ENCODE results near the gene MSANTD1. TPM values are rescaled to one million over a fixed set of nuclear protein-coding genes. Genes with fewer than 3 reads are reported as not detected.

The MSANTD1 gene
- total RNA-seq, 2 donors from 2014 or later, result 2.6 to 3.6 TPM

DNA sequence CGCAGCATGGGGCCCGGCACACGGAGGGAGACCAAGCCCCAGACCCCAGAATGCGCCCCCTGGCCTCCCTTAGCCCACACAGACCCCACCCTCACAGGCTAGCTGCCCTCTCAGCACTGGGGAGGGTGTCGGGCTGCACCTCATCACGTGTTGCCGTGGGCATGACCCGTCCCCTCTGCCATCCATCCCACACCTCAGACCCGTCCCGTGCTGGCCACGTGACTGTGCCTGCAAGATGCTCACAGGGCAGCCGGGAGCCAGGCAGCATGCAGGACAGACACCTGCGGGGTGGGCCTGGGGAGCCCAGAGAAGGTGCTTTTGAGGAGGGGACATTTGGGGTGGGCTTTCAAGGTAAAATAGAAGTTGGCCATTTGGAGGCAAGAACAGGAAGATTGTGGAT lies 4.8 kb downstream of the MSANTD1 start:
- H3K27me3 ChIP-seq, result no peaks in the 10 kb centered on the region
- TF ChIP-seq, protein P1, sequence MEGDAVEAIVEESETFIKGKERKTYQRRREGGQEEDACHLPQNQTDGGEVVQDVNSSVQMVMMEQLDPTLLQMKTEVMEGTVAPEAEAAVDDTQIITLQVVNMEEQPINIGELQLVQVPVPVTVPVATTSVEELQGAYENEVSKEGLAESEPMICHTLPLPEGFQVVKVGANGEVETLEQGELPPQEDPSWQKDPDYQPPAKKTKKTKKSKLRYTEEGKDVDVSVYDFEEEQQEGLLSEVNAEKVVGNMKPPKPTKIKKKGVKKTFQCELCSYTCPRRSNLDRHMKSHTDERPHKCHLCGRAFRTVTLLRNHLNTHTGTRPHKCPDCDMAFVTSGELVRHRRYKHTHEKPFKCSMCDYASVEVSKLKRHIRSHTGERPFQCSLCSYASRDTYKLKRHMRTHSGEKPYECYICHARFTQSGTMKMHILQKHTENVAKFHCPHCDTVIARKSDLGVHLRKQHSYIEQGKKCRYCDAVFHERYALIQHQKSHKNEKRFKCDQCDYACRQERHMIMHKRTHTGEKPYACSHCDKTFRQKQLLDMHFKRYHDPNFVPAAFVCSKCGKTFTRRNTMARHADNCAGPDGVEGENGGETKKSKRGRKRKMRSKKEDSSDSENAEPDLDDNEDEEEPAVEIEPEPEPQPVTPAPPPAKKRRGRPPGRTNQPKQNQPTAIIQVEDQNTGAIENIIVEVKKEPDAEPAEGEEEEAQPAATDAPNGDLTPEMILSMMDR (IDR thresholded peaks at IDR 0.05), result no peak
- no peak for TF ChIP-seq POLR2A (IDR thresholded peaks at IDR 0.05)
- 81 to 100% methylated on average over 5 to 12 of the region's 13 CpGs for WGBS, 2 donors
- no peaks in the 10 kb centered on the region for H3K4me1 ChIP-seq
- H3K27ac ChIP-seq, result no peak overlapping the region
- intact Hi-C loops (cut with DNase I), result no loop called here
- H3K9me3 ChIP-seq, result no peaks in the 10 kb centered on the region
- H3K4me3 ChIP-seq, result no peak overlapping the region
- DNase-seq (peak in 2 of 4 donors; percentile 2 to 6), ATAC-seq (no peak)
- no peaks in the 10 kb centered on the region for H3K36me3 ChIP-seq (replicated peaks in 1 of 2; ENCODE audit: insufficient read depth in 1 of 2, low read depth in 2 of 2)

DNA sequence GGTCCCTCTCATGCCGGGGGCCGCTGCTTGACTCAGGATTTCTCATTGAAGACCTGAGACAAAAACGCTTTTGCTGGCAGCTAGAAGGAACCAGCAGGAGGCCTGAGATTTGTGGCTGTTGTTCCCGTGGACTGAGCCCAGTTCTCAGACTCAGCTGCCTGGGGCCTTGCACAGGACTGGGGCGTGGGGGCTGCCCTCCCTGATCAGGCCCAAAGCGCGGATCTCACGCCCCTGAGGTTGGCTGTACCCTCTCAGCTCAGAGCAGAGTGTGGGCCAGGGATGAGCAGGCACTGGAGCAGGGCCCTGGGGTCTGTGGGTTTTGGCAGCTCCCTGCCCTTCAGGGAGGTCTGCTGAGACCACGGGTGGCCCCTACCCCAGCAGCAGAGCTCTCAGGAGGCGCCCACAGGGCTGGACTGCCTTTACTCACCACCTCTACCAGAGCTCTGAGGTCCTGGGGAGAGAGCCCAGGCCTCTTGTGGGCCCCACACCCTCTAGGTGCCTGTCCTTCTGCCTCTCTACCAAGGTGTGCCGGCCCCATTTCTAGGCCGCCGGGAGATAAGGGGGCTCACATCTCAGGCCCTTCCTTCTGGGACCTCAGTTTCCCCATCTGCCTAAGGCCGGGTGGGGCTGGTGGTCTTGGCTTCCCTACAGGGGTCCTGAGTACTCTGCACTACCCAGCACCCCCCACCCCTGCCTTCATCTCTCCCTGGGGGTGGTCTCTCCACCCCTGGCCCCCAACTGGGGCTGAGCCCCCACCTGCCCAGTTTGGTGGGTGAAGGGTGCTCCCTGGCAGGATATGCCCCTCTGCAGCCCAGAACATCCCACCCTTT lies 5.6 kb downstream of the MSANTD1 start:
- no peak for ATAC-seq
- Histone ChIP-seq H3K27ac (no peak overlapping the region), H3K4me1 (no peaks in the 10 kb centered on the region), H3K36me3 (replicated peaks in 1 of 2; ENCODE audit: insufficient read depth in 1 of 2, low read depth in 2 of 2) (no peaks in the 10 kb centered on the region), H3K27me3 (no peaks in the 10 kb centered on the region), H3K9me3 (no peaks in the 10 kb centered on the region), H3K4me3 (no peak overlapping the region)
- WGBS, 2 donors, result 90 to 93% methylated on average over 8 to 14 of the region's 14 CpGs
- intact Hi-C loops (cut with DNase I), result no loop called here
- TF ChIP-seq, protein P1 (IDR thresholded peaks at IDR 0.05), result no peak
- TF ChIP-seq POLR2A (IDR thresholded peaks at IDR 0.05), result no peak
- DNase-seq, result peak in 1 of 4 donors; percentile 3

DNA sequence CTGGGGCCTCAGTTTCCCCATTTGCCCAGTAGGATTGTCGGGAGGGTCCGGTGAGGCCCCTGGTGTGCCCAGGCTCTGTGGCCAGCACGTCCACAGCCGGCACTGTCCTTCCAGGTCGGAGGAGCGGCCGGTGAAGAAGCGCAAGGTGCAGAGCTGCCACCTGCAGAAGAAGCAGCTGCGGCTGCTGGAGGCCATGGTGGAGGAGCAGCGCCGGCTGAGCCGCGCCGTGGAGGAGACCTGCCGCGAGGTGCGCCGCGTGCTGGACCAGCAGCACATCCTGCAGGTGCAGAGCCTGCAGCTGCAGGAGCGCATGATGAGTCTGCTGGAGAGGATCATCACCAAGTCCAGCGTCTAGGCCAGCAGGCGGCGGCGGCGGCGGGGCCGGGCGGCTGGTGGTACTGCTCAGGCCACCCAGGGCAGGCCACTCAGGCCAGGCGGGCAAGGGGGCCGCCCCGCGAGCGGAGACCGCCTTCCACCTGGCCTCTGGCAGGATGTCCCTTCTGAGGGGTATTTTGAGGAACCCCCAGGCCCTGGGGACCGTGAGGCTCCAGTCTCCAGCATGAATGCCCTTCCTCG lies 6.7 kb downstream of the MSANTD1 start:
- 88 to 97% methylated on average over 14 to 16 of the region's 36 CpGs for WGBS, 2 donors
- DNase-seq (no peak), ATAC-seq (no peak)
- H3K4me3 ChIP-seq, result no peak overlapping the region
- H3K4me1 ChIP-seq, result no peaks in the 10 kb centered on the region
- no peak overlapping the region for H3K27ac ChIP-seq
- TF ChIP-seq, protein P1 (IDR thresholded peaks at IDR 0.05), result no peak
- TF ChIP-seq POLR2A (IDR thresholded peaks at IDR 0.05), result no peak
- intact Hi-C loops (cut with DNase I), result no loop called here
- H3K27me3 ChIP-seq, result no peaks in the 10 kb centered on the region
- H3K36me3 ChIP-seq (replicated peaks in 1 of 2; ENCODE audit: insufficient read depth in 1 of 2, low read depth in 2 of 2), result no peaks in the 10 kb centered on the region
- no peaks in the 10 kb centered on the region for H3K9me3 ChIP-seq

DNA sequence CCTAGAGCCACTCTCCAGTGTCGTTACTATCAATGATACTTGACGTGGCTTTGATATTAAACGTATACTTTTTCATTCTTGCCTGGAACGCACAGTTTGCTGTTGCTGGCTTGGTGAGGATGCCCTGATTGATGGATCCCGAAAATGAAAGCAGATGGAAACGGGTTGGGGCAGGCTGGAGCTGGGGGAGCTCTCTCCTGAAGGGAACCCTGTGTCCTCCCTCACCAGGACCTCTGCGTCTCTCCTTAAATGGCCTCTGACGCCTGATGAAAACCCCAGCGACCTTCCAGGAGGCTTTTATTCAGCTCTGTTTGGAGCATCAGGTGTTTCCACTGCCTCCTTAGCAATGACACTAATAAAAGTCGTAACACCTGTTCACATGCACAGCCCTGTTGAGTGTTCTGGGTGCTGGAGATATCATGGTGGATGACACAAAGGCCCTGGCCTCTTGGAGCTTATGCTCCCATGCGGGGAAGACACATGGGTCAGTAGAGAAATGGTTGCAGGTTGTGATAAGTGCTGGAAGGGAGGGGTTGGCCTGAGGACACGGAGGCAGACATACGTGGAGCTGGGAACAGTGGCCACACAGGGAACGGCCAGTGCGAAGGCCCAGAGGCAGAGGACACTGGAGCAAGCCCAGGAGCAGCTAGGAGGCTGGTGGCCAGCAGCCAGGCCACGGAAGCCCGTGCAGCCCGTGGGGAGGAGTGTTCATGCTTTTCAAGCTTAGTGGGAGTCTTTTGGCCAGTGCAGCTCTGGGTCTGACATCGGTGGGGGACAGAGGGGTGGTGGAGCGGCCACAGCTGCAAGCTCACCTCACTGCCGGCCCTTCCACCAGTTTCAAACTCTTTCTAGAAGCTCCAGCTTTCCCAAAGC lies 7.5 kb downstream of the MSANTD1 start:
- Histone ChIP-seq H3K27me3 (no peaks in the 10 kb centered on the region), H3K36me3 (replicated peaks in 1 of 2; ENCODE audit: insufficient read depth in 1 of 2, low read depth in 2 of 2) (no peaks in the 10 kb centered on the region), H3K4me1 (no peaks in the 10 kb centered on the region), H3K27ac (no peak overlapping the region), H3K9me3 (no peaks in the 10 kb centered on the region), H3K4me3 (no peak overlapping the region)
- intact Hi-C loops (cut with DNase I), result no loop called here
- 85 to 92% methylated on average over 18 to 19 of the region's 21 CpGs for WGBS, 2 donors
- ATAC-seq (no peak), DNase-seq (no peak)
- TF ChIP-seq POLR2A (IDR thresholded peaks at IDR 0.05), result no peak
- TF ChIP-seq, protein P1 (IDR thresholded peaks at IDR 0.05), result no peak
